GM18505 (cell line): ENCODE results near the gene GNAS.

Source experiments
- ATAC-seq: cut with Tn5 transposase; IDR thresholded peaks from one replicate; pipeline ENCODE4 v1.9.1; 2021; ENCODE audit not compliant: unreplicated experiment
- POLR2A ChIP-seq: IDR thresholded peaks from 4 replicates; pipeline ENCODE4 v1.6.1; 2011; ENCODE audit warnings: borderline replicate concordance; ENCODE audit not compliant: insufficient read depth, insufficient read length; ENCODE audit errors: extremely low read depth

The GNAS gene

DNA sequence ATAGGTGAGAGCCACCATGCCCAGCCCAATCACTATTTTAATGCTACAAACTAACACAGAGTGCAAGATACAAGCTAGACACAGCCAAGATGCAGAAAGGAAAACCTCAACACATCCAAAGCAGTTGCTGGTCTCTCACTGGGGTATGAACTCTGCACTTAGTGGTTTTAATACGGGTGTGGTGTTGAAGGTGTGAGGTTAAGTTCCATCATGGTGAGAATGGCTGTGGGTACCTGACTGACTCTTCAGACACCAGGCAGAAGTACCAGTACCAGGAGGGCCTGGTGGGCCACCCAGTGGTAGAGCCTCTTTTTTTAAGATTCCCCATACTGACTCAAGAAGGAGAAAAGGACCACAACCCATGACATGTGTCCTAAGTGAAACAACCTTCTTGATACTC is 14.8 kb upstream of the GNAS start:
- TF ChIP-seq POLR2A: no peak
- no peak for ATAC-seq

DNA sequence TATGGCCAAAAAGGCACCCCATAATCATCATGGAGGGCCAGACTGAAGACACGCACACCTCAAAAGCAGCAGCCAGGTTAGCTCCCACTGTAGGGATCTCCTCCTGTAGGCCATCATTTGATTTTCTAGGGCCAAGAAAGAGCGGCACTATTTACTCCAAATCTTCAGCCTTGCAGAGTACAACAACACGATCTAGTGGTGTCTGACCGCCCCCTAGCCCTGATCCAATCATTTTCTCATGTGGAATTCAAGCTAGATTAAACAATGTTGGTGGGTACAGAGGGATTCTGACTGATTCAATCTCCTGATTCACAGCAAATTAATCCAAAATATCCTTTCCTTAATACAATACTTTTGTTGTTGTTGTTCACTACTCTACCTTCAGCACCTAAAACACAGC is 14.3 kb upstream of the GNAS start:
- TF ChIP-seq POLR2A: no peak
- ATAC-seq: no peak

DNA sequence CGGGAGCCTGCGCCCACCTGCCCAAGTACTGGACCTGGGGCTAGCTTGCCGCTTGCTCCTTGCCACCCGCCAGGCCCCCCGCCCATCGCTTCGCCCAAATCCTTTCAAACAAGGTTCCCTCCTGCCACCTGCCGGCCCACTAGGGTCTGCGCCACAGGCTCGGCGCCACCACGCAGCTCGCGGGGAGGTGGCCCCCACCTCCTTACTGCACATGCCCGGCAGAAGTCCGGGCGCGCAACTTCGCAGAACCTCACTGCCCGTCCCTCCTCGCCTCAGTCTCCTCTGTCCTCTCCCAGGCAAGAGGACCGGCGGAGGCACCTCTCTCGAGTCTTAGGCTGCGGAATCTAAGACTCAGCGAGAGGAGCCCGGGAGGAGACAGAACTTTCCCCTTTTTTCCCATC is 13.0 kb upstream of the GNAS start:
- no peak for TF ChIP-seq POLR2A
- no peak for ATAC-seq

DNA sequence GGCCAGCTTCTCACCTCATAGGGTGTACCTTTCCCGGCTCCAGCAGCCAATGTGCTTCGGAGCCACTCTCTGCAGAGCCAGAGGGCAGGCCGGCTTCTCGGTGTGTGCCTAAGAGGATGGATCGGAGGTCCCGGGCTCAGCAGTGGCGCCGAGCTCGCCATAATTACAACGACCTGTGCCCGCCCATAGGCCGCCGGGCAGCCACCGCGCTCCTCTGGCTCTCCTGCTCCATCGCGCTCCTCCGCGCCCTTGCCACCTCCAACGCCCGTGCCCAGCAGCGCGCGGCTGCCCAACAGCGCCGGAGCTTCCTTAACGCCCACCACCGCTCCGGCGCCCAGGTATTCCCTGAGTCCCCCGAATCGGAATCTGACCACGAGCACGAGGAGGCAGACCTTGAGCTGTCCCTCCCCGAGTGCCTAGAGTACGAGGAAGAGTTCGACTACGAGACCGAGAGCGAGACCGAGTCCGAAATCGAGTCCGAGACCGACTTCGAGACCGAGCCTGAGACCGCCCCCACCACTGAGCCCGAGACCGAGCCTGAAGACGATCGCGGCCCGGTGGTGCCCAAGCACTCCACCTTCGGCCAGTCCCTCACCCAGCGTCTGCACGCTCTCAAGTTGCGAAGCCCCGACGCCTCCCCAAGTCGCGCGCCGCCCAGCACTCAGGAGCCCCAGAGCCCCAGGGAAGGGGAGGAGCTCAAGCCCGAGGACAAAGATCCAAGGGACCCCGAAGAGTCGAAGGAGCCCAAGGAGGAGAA is 12.3 kb upstream of the GNAS start:
- no peak for TF ChIP-seq POLR2A
- no peak for ATAC-seq

DNA sequence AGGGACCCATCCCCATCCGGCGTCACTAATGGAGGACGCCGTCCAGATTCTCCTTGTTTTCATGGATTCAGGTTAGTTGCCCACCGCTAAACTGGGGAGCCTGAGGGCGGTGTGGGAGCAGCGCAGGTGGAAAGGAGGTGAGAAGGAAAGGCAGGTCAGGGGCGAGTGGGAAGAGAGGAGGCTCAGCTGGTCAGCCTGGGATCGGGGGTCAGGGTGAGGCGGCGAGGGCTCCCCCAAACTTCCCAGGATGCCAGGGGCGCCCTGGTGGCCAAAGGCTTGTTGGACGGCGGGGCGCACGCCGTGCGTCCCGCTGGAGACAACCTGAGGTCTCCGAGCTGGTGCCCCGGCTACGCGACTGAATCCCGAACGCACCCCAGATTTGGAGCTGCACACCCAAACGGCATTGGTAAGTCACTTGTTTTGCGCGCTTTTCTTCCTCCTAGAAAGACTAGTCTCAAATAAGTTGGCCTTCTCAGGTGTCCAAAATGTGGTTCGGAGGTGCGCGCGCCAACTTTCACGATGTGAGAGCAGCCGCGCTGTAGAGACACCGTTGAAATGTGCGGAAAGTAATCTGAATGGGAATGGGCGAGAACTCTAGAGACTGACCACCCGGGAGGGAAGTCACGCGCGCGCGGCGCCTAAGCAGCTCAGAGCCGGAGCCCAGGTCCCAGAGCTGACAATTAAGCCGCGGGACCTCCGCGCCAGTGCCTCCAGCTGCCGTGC is 11.5 kb upstream of the GNAS start:
- no peak for ATAC-seq
- TF ChIP-seq POLR2A: no peak

DNA sequence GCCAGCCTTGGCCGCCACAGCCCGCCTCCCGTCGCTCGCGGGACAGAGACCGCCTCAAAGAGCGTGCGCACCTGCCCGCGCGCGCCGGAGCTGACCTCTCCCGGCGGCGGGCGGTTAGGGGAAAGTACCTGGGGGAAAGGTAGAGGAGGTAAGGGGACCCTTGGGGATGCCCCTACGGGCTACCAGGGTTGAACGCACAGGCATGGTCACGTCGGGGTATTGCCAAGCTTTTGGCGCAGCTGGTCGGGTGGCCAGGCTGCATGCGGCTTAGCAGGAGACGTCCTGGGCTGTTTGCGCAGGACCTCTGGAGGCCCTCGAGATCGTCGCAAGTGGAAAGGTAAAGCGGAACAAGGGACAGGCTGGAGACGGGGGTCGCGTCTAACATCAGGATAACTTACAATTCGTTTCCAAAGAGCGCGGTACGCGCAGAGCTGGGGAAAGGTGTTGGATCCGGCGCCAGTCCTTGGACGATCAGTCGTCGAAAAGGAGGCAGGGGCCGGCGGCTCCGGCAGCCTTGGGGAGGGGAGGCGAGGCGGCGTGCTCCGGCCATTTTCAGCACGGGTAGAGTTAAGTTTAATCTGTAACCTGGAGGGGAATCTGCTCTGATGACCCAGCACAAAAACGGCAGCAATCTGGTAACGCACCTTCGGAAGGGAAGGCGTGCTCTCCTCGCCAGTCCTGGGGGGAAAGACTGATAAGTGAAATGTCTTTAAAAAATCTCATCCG is 10.8 kb upstream of the GNAS start:
- ATAC-seq: no peak
- TF ChIP-seq POLR2A: no peak

DNA sequence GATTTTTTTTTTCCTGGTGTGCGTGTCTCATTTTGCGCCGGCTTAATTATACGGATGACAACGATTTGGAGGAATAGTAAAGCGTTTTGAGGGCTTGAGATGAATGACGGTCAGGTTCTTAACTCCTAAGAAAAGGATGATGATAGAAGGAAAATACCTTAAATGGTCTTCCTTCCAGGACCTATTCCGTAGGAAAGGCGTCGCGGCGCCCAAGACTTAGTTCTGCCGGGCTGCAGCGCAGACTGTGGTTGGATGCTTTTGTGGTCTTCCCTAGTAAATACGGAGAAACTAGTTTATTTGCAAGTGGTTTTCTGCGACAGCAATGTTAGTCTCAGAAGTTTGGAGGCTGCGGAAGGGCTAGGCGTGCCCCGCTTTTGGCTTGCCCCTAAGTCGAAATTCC is 10.2 kb upstream of the GNAS start:
- ATAC-seq: no peak
- no peak for TF ChIP-seq POLR2A

DNA sequence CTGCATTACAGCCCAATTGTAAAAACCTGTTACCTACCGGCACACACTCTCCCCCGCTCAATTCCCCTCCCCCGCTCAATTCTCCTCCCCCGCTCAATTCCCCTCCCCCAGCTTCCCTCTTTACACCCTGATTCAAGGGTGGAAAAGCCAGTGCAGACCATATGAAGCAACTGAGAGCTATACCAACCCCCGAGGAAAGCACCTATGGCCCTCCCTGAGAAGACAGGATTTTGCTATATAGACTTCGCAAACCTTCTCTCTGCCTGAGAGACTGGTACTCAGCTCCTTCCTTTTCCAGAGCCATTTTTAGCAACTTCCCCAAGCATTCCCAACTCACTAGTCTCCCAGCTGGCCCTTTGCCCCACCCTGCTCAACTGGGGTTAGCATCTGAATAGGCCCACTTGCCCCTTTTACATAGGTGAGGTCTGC is 9.4 kb upstream of the GNAS start:
- no peak for ATAC-seq
- TF ChIP-seq POLR2A: no peak

DNA sequence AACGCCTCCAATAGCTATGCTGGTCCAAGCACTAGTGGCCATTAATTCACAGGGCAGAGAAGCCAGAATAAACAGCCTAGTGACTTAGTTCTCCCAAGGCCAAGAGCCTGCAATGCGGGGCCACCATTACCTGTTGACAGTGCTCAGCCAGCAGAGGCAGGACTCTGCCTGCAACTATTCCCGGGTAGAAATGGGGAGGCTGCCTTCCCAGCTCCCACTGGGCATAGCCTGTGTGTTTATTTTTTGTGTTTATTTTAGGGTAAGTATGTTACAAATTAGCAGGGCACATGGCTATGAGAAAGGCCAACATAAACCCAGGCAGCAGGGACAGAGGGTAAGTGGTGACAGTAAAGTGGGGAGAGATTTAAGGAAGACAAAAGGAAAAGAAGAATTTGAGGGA is 6.8 kb upstream of the GNAS start:
- no peak for ATAC-seq
- no peak for TF ChIP-seq POLR2A

DNA sequence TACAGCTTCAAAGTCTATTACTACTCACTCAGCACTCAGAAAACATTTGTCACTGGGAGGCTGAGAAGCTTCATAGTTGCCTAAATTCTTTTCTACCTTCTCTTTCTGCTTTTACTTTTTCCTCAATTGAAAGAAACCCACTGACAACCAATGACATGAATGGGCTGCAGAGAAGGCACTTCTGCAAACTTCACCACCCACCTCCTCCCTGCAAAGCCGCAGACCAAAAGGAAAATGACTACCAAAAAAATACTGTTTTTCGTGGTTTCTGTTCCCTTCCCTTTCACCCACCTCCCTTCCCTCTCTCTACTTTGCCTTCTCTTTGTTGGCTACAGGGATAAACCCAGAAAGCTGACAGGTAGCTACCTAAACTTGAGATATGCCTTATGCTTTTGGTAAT is 5.1 kb upstream of the GNAS start:
- no peak for ATAC-seq
- no peak for TF ChIP-seq POLR2A

DNA sequence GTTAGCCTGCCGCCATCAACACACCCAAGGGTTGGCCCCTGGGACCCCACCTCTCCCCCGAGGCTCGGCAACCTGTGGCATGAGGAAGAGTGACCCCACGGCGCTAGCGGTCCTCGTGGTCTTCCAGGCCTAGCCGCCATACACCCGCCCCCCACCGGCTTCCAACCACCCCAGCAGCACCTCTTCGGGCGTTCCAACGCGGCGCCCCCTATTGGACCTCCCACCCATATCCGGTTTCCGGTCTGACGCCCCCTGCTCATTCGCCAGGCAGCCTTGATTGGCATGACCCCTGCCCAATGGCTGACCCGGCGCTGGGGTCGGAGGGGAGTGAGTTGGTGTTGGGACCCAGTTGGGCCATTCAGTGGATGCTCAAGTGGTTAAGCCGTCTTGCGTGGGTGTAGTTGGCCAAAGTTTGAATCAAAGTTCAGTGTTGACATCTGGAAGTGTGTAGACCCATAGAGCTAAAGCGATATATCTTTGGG is 1.8 kb upstream of the GNAS start, which contains the start of gene GNAS-AS1:
TSS of gene GNAS-AS1 (minus strand) at position 210 of the 482 bp plus-strand sequence.
- peak; percentile 77 for ATAC-seq
- peak; percentile 44 for TF ChIP-seq POLR2A

DNA sequence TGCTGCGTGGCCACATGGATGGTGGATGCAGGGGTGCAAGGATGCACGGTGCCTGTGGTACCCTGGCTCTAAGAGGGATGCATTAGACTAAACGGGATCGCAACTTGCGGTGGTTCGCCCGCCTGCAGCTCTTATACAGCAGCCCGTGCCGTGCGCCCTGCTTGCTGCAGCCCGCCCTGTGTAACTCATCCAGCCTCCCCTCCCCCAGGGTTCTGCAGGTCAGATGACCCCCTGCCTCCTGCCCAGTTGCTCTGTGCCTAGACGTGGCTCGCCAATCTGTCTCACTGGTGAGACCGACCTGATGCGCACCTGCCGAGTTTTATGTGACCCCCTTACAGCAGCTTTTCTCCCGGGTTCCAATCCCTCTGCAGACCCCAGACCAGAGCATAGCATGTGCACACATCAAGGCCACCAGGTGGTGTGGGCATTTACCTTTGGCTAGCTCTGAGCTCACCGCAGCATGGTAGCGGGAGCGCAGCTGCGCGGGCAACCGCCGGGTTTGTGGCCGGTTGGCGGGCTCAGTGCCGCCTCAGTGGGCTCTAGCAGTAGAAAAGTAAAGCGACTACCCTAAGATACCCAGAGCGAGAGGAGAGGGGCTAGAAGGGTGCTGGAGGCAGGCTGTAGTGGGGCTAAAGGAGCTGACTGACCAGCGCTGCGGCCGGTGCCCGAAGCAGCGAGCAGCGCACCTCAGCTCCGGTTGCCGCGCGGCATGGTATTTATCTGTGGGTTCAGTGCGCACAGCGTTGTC is 1.1 kb upstream of the GNAS start:
- TF ChIP-seq POLR2A: no peak
- no peak for ATAC-seq

DNA sequence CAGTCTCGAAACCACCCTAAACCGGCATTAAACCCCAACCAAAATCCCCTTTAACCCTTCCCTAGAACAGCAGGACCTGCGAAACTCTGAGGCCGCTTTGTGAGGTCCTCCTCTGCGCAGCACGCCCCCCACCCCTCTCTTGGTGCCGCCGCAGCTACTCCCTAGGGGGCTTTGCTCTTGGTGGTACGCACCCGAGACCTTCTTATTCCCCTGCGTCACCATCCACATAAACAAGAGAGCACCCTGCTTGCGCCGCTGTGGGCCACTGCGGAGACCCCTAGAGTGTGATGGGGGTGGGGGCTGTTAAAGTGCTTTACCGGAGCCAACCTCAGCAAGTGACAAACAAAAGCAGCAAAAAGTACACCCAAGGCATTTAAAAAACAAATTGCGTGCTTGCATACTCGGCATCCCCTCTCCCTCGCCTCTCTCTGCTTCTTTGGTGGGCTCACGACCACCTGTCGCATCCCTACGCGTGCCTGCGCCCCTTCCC is 502 bp upstream of the GNAS start:
- TF ChIP-seq POLR2A: no peak
- ATAC-seq: no peak
